ENCODE data around the gene NT5C1A.

DNA sequence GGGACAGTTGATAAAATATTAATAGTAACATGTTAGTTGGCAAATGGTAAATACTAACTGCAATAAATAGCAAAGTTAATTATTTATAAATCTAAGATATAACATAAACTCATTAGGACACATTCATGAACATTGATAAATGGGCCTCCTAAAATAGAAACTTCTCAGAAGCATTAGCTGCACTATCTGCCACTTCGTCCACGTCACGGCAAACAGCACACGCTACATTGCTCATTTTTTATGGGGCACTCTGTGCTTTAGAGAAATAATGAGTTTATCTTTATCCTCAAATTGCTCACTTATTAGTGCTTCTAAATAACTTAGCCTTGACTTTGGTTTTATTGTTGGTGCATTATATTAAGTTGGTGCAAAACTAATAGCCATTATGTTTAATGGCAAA, 35.6 kb upstream of the NT5C1A start:
- TF ChIP-seq, protein P1, sequence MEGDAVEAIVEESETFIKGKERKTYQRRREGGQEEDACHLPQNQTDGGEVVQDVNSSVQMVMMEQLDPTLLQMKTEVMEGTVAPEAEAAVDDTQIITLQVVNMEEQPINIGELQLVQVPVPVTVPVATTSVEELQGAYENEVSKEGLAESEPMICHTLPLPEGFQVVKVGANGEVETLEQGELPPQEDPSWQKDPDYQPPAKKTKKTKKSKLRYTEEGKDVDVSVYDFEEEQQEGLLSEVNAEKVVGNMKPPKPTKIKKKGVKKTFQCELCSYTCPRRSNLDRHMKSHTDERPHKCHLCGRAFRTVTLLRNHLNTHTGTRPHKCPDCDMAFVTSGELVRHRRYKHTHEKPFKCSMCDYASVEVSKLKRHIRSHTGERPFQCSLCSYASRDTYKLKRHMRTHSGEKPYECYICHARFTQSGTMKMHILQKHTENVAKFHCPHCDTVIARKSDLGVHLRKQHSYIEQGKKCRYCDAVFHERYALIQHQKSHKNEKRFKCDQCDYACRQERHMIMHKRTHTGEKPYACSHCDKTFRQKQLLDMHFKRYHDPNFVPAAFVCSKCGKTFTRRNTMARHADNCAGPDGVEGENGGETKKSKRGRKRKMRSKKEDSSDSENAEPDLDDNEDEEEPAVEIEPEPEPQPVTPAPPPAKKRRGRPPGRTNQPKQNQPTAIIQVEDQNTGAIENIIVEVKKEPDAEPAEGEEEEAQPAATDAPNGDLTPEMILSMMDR (IDR thresholded peaks at IDR 0.05): no peak
- TF ChIP-seq POLR2A (IDR thresholded peaks at IDR 0.05): no peak
